HCT116 (cell line): ENCODE measurements around the gene LRRC4C.

ENCODE experiments used
- ATF3 ChIP-seq: IDR thresholded peaks from 2 replicates; pipeline ENCODE4 v1.6.1; 2012
- CTCF ChIP-seq, 3 experiments: fragments of 200-600 bp in 1 of 3; sonication (generic) in 1 of 3; IDR thresholded peaks in 2 of 3; conservative IDR thresholded peaks in 1 of 3; 2 replicates each; pipeline ENCODE4 v1.5.1; 2012 to 2017; ENCODE audit warnings: low read depth in 2 of 3, low read length in 2 of 3, antibody characterized with exemption in 1 of 3, borderline replicate concordance in 1 of 3, control low read depth in 1 of 3, mild to moderate bottlenecking in 1 of 3, mixed read lengths in 1 of 3, mixed run types in 1 of 3, moderate library complexity in 1 of 3; ENCODE audit not compliant: insufficient read depth in 1 of 3
- EZH2 ChIP-seq: fragments of 200-600 bp; sonication (generic); IDR thresholded peaks from 2 replicates; pipeline ENCODE4 v1.6.1; 2017; ENCODE audit warnings: antibody characterized with exemption, mixed run types
- FOSL1 ChIP-seq: IDR thresholded peaks from 2 replicates; pipeline ENCODE4 v1.6.1; 2012; ENCODE audit warnings: low read depth
- JUND ChIP-seq: IDR thresholded peaks from 2 replicates; pipeline ENCODE4 v1.6.1; 2012
- MAX ChIP-seq: IDR thresholded peaks from 2 replicates; pipeline ENCODE4 v1.6.1; 2012
- POLR2A ChIP-seq: IDR thresholded peaks from 2 replicates; pipeline ENCODE4 v1.7.0; 2011; ENCODE audit warnings: borderline replicate concordance; ENCODE audit not compliant: insufficient read depth, insufficient read length; ENCODE audit errors: extremely low read depth
- POLR2AphosphoS5 ChIP-seq: IDR thresholded peaks from 2 replicates; pipeline ENCODE4 v1.6.1; 2011; ENCODE audit warnings: mild to moderate bottlenecking, low read depth, low read length, moderate library complexity
- SIN3A ChIP-seq: IDR thresholded peaks from 2 replicates; pipeline ENCODE4 v1.6.1; 2012; ENCODE audit warnings: low read depth
- SRF ChIP-seq: IDR thresholded peaks from 2 replicates; pipeline ENCODE4 v1.6.1; 2012; ENCODE audit warnings: low read depth
- TCF7L2 ChIP-seq: IDR thresholded peaks from 2 replicates; pipeline ENCODE4 v1.7.0; 2011; ENCODE audit warnings: borderline replicate concordance, inconsistent platforms; ENCODE audit not compliant: insufficient read depth, insufficient read length; ENCODE audit errors: extremely low read depth
- ZNF274 ChIP-seq: fragments of 200-500 bp; sonication (Bioruptor generic); IDR thresholded peaks from 2 replicates; pipeline ENCODE4 v1.6.1; 2014; ENCODE audit warnings: mild to moderate bottlenecking, low read depth, low read length, inconsistent platforms

DNA sequence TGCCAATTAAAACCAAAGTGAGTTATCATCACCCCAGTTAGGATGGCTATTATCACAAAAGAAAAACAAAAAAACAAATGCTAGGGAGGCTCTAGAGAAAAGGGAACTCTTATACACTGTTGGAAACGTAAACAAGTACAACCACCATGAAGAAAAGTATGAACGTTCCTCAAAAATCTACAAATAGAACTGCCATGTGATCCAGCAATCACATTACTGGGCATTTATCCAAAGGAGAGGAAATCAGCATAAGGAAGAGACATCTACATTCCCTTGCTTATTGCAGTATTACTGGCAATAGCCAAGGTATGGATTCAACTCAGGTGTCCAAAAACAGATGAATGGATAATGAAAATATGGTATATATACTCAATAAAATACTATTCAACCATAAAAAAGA, 1145.1 kb downstream of the LRRC4C start:
- TF ChIP-seq CTCF (IDR thresholded peaks at IDR 0.05 in 2 of 3, conservative IDR thresholded peaks at IDR 0.05 in 1 of 3; ENCODE audit: borderline replicate concordance in 1 of 3, insufficient read depth in 1 of 3, low read depth in 2 of 3, low read length in 2 of 3) (no peak), POLR2A (no peak), POLR2AphosphoS5 (no peak), ATF3 (no peak), SRF (no peak), MAX (no peak), JUND (no peak), ZNF274 (no peak), TCF7L2 (no peak), FOSL1 (no peak), SIN3A (no peak), EZH2 (no peak)
